Keratinocyte (primary cell): Measurements from ENCODE around the gene TMED6. TPM values are rescaled to one million over a fixed set of nuclear protein-coding genes. Genes with fewer than 3 reads are reported as not detected.
A peak's percentile ranks its signal among the peaks of the same experiment; 100 is the strongest.

ENCODE experiments used
- DNase-seq: peaks from one replicate; pipeline ENCODE4 v3.0.0-alpha.2; 2011; ENCODE audit warnings: low read depth, missing footprints, low spot score
- FAIRE-seq: peaks from 2 replicates; lab custom pipeline; 2011; peaks lifted over from hg19 to GRCh38; lab: Jason Lieb, UNC
- H2AFZ ChIP-seq: 2 replicates; pipeline ENCODE4 v1.6.0; 2012; ENCODE audit warnings: low read length, control low read depth, inconsistent platforms; ENCODE audit not compliant: control insufficient read depth
- H3K27ac ChIP-seq: 2 replicates; pipeline ENCODE4 v1.5.1; 2011; ENCODE audit warnings: low read length; ENCODE audit not compliant: control insufficient read depth, insufficient read depth
- H3K27me3 ChIP-seq: 3 replicates; pipeline ENCODE4 v1.6.0; 2011; ENCODE audit warnings: low read length; ENCODE audit not compliant: control insufficient read depth, insufficient read depth; ENCODE audit errors: extremely low read depth
- H3K36me3 ChIP-seq, 2 experiments: 2 replicates in 1 of 2; 3 replicates in 1 of 2; pipeline ENCODE4 v1.5.1; 2011; ENCODE audit warnings: low read length in 2 of 2, mild to moderate bottlenecking in 1 of 2; ENCODE audit not compliant: control insufficient read depth in 2 of 2, insufficient read depth in 2 of 2; ENCODE audit errors: extremely low read depth in 1 of 2
- H3K4me1 ChIP-seq: 3 replicates; pipeline ENCODE4 v1.5.1; 2011; ENCODE audit warnings: low read length; ENCODE audit not compliant: control insufficient read depth, insufficient read depth; ENCODE audit errors: extremely low read depth
- H3K4me2 ChIP-seq: 3 replicates; pipeline ENCODE4 v1.6.0; 2011; ENCODE audit warnings: low read depth, low read length; ENCODE audit not compliant: control insufficient read depth, insufficient read depth; ENCODE audit errors: extremely low read depth
- H3K4me3 ChIP-seq, 3 experiments: fragments of 200-600 bp in 1 of 3; sonication (generic) in 1 of 3; 2 replicates in 2 of 3; 3 replicates in 1 of 3; pipeline ENCODE4 v1.5.1; 2011 to 2016; ENCODE audit warnings: low read length in 3 of 3, mild to moderate bottlenecking in 3 of 3, control low read depth in 2 of 3, inconsistent platforms in 1 of 3, low read depth in 1 of 3, mixed read lengths in 1 of 3, mixed run types in 1 of 3, moderate library complexity in 1 of 3; ENCODE audit not compliant: control insufficient read depth in 2 of 3, insufficient read depth in 2 of 3; ENCODE audit errors: extremely low read depth in 1 of 3
- H3K79me2 ChIP-seq: 2 replicates; pipeline ENCODE4 v1.6.0; 2012; ENCODE audit warnings: low read length; ENCODE audit not compliant: control insufficient read depth, insufficient read depth
- H3K9ac ChIP-seq: 3 replicates; pipeline ENCODE4 v1.6.0; 2011; ENCODE audit warnings: low read length; ENCODE audit not compliant: control insufficient read depth, insufficient read depth; ENCODE audit errors: extremely low read depth
- H3K9me1 ChIP-seq: 3 replicates; pipeline ENCODE4 v1.6.0; 2011; ENCODE audit warnings: low read length; ENCODE audit not compliant: control insufficient read depth, insufficient read depth; ENCODE audit errors: extremely low read depth
- H3K9me3 ChIP-seq: 2 replicates; pipeline ENCODE4 v1.5.1; 2012; ENCODE audit warnings: low read depth, low read length; ENCODE audit not compliant: control insufficient read depth
- H4K20me1 ChIP-seq: 3 replicates; pipeline ENCODE4 v1.6.0; 2011; ENCODE audit warnings: low read length; ENCODE audit not compliant: control insufficient read depth, insufficient read depth; ENCODE audit errors: extremely low read depth
- EZH2 ChIP-seq: IDR thresholded peaks from one replicate; pipeline ENCODE4 v1.6.1; 2012; ENCODE audit warnings: inconsistent platforms, mild to moderate bottlenecking, low read length, moderate library complexity
- dilution Hi-C: fragments of 300-500 bp; cut with MboI; formaldehyde crosslinking; loops from one replicate; pipeline ENCODE4 v1.7.0; 2020; ENCODE audit warnings: low sequenced_read_pairs; ENCODE audit not compliant: extremely low pct_ligation_motif_present
- polyA plus RNA-seq, 5 experiments: library from polyadenylated mRNA; depleted of rRNA in 3 of 5; stranded (reverse) in 3 of 5; stranded (forward) in 1 of 5; unstranded in 1 of 5; fragments of >200 nt; gene quantifications; 1 replicate in 1 of 5; 2 replicates in 3 of 5; 3 replicates in 1 of 5; pipeline versions ENCODE4 v1.2.1 to v1.2.3, GENCODE V29; 2011 to 2012; ENCODE audit warnings: missing spikeins in 2 of 5, low read depth in 1 of 5, low replicate concordance in 1 of 5
- TF ChIP-seq, protein P1 (sequence below), 3 experiments: IDR thresholded peaks in 1 of 3; conservative IDR thresholded peaks in 1 of 3; optimal IDR thresholded peaks in 1 of 3; 2 replicates in 2 of 3; 3 replicates in 1 of 3; pipeline versions ENCODE3 to v1.5.1; 2011; ENCODE audit warnings: low read length in 3 of 3, mild to moderate bottlenecking in 3 of 3, moderate library complexity in 2 of 3, control low read depth in 1 of 3, inconsistent platforms in 1 of 3; ENCODE audit not compliant: insufficient read depth in 2 of 3; ENCODE audit errors: extremely low read depth in 1 of 3

The TMED6 gene
- polyA plus RNA-seq, 1 donor (not counting 4 experiments of a cell fraction or from before 2014, with no cell fraction given) = 0.09 TPM

DNA sequence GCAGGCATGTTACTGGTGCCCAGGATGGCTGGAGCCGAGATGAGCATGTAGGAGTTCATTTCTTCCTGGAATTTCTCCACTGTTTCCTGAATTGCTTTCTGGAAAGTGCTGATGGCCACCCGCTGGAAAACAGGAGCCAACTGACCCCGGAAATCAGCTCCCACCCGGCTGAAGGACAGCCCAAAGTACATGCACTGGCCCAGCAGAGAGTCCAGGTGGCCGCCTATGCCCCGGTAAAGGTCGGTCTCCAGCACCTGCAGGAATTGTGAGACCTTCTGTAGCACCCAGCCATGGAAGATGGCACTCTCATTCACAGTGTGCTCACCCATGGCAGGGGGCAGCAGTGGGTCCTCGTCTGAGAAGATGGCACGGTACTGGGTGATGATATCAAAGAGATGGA is 16.9 kb downstream of the TMED6 start:
- TF ChIP-seq, protein P1, sequence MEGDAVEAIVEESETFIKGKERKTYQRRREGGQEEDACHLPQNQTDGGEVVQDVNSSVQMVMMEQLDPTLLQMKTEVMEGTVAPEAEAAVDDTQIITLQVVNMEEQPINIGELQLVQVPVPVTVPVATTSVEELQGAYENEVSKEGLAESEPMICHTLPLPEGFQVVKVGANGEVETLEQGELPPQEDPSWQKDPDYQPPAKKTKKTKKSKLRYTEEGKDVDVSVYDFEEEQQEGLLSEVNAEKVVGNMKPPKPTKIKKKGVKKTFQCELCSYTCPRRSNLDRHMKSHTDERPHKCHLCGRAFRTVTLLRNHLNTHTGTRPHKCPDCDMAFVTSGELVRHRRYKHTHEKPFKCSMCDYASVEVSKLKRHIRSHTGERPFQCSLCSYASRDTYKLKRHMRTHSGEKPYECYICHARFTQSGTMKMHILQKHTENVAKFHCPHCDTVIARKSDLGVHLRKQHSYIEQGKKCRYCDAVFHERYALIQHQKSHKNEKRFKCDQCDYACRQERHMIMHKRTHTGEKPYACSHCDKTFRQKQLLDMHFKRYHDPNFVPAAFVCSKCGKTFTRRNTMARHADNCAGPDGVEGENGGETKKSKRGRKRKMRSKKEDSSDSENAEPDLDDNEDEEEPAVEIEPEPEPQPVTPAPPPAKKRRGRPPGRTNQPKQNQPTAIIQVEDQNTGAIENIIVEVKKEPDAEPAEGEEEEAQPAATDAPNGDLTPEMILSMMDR (optimal IDR thresholded peaks at IDR 0.05 in 1 of 3, IDR thresholded peaks at IDR 0.05 in 1 of 3, conservative IDR thresholded peaks at IDR 0.05 in 1 of 3; ENCODE audit: extremely low read depth in 1 of 3, insufficient read depth in 2 of 3, low read length in 3 of 3) = no peak
- TF ChIP-seq EZH2 = no peak
- Histone ChIP-seq H3K4me3 (no peak overlapping the region), H3K79me2 (peaks cover 29% of the 10 kb centered on the region)

DNA sequence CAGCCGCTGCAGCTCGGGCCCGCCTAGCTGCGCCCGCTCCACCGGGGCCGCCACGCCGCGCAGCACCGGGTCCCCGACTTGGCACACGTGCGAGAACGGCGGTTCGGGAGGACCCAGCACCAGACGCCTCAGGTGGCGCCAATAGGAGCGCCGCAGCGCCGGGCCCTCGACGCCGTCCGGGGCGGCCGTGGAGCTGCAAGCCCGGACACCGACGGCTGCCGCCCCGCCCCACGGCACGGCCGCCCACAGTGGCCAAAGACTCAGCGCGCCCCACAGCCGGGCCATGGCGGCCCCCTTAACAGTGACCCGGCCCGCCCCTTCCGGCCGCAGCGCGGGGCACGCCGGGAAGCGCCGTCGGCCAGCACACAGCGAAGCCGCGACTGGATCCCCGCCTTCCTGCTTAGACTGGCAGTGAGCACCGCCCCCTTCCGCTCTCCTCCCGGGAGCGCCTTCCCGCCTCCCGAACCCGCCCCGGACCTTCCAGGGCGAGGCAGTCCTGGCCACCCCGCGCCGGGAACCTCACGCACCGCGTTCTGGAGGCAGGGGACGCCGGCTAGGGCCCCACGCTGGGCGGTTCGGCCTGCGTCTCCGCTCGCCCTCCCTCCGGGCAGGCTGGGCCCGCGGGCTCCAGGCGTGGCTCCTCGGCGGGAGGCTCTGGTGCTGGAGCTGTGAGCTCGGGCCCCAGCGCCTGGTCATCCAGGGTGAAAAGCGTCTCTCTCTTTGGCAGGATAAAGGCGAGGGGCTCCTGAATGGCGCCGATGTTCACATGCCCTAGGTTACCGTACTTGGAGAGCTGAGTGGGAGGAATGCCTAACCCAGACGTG is 21.1 kb downstream of the TMED6 start, which contains the start of gene PDF:
Gene PDF (minus strand): TSS at position 303 of the 824 bp plus-strand sequence. CDS start 18 bp downstream, at position 285.
- H3K4me1 ChIP-seq = peaks cover 15% of the 10 kb centered on the region
- H3K27me3 ChIP-seq = no peaks in the 10 kb centered on the region
- peaks cover 8% of the 10 kb centered on the region for H4K20me1 ChIP-seq
- dilution Hi-C loops = no loop called here
- peak within 1 kb of the TSS; percentile 99 for H3K4me2 ChIP-seq
- H3K4me3 ChIP-seq = peak within 1 kb of the TSS; percentile 56 to 81 (median 69)
- H3K9me3 ChIP-seq = no peaks in the 10 kb centered on the region
- peak; percentile 46 for DNase-seq
- peak within 1 kb of the TSS; percentile 52 for H2AFZ ChIP-seq
- no peaks in the 10 kb centered on the region for H3K9me1 ChIP-seq
- FAIRE-seq = no peak
- H3K27ac ChIP-seq = peak within 1 kb of the TSS; percentile 61
- peaks cover 17 to 31% of the 10 kb centered on the region in 2 experiments for H3K36me3 ChIP-seq
- peaks cover 46% of the 10 kb centered on the region for H3K79me2 ChIP-seq
- TF ChIP-seq EZH2 = no peak
- TF ChIP-seq, protein P1 (optimal IDR thresholded peaks at IDR 0.05 in 1 of 3, IDR thresholded peaks at IDR 0.05 in 1 of 3, conservative IDR thresholded peaks at IDR 0.05 in 1 of 3; ENCODE audit: extremely low read depth in 1 of 3, insufficient read depth in 2 of 3, low read length in 3 of 3) = no peak
- peak within 1 kb of the TSS; percentile 82 for H3K9ac ChIP-seq

More for the DNA sequence above, 16.9 kb downstream of the TMED6 start:
- H3K9me3 ChIP-seq = no peaks in the 10 kb centered on the region
- peaks cover 7% of the 10 kb centered on the region for H3K4me1 ChIP-seq
- H4K20me1 ChIP-seq = no peaks in the 10 kb centered on the region
- no peaks in the 10 kb centered on the region for H3K9me1 ChIP-seq
- no peak overlapping the region for H2AFZ ChIP-seq
- H3K27me3 ChIP-seq = no peaks in the 10 kb centered on the region
- FAIRE-seq (no peak), DNase-seq (no peak)
- peaks cover 16 to 18% of the 10 kb centered on the region in 2 experiments for H3K36me3 ChIP-seq
- no peak overlapping the region for H3K4me2 ChIP-seq
- no peak overlapping the region for H3K27ac ChIP-seq
- H3K9ac ChIP-seq = no peak overlapping the region
- dilution Hi-C loops = no loop called here
